ENCODE measurements around the gene TBX6.
A peak's percentile ranks its signal among the peaks of the same experiment; 100 is the strongest.

GRCh38 chr16:30068750-30069610 lies 22.7 kb downstream of the TBX6 start:
- TF ChIP-seq CTCF (IDR thresholded peaks at IDR 0.05) (peak in 2 of 4 experiments; percentile 39 to 52), POLR2A (IDR thresholded peaks at IDR 0.05) (no peak)
